ENCODE data around the gene RPS6KA1. TPM values are rescaled to one million over a fixed set of nuclear protein-coding genes. Genes with fewer than 3 reads are reported as not detected.
A peak's percentile ranks its signal among the peaks of the same experiment; 100 is the strongest.
"Not testable (repeated sequence)": the region's sequence is repeated elsewhere in the genome, so short reads cannot be mapped to it uniquely, and the experiment has no call there.

The RPS6KA1 gene
- total RNA-seq, 1 donor from 2014 or later = 26.8 TPM

GRCh38 chr1:26582053-26582835, 52.7 kb downstream of the RPS6KA1 start:
- no peak for DNase-seq (ENCODE audit: low spot score)
- intact Hi-C loops (cut with DNase I) = no loop called here
- ATAC-seq = no peak

- DNase-seq (ENCODE audit: low spot score) (no peak), ATAC-seq (no peak)
- intact Hi-C loops (cut with DNase I) = no loop called here
These were observed 53.4 kb downstream of the RPS6KA1 start for GRCh38 chr1:26582836-26583460.

- intact Hi-C loops (cut with DNase I) = no loop called here
- DNase-seq (ENCODE audit: low spot score) (no peak), ATAC-seq (no peak)
These were observed 54.3 kb downstream of the RPS6KA1 start for GRCh38 chr1:26583646-26584485.

- intact Hi-C loops (cut with DNase I); ATAC-seq; DNase-seq (ENCODE audit: low spot score): not testable (repeated sequence)
These were observed 55.0 kb downstream of the RPS6KA1 start for GRCh38 chr1:26584588-26584987.

- intact Hi-C loops (cut with DNase I) = no loop called here
- ATAC-seq (no peak), DNase-seq (ENCODE audit: low spot score) (no peak)
These were observed 55.9 kb downstream of the RPS6KA1 start for GRCh38 chr1:26585471-26585870.

- DNase-seq (ENCODE audit: low spot score) (no peak), ATAC-seq (no peak)
- intact Hi-C loops (cut with DNase I) = no loop called here
These were observed 63.8 kb downstream of the RPS6KA1 start for GRCh38 chr1:26593385-26593784.

GRCh38 chr1:26594593-26594992, 65.0 kb downstream of the RPS6KA1 start:
- intact Hi-C loops (cut with DNase I); ATAC-seq; DNase-seq (ENCODE audit: low spot score): not testable (repeated sequence)

- DNase-seq (ENCODE audit: low spot score) (no peak), ATAC-seq (no peak)
- intact Hi-C loops (cut with DNase I) = no loop called here
These were observed 68.1 kb downstream of the RPS6KA1 start for GRCh38 chr1:26597629-26598039.

GRCh38 chr1:26598890-26599289, 69.3 kb downstream of the RPS6KA1 start:
- ATAC-seq = peak; percentile 46
- intact Hi-C loops (cut with DNase I) = no loop called here
- no peak for DNase-seq (ENCODE audit: low spot score)

GRCh38 chr1:26602378-26602959, 72.9 kb downstream of the RPS6KA1 start:
- intact Hi-C loops (cut with DNase I) = no loop called here
- peak; percentile 79 for ATAC-seq
- DNase-seq (ENCODE audit: low spot score) = no peak

- ATAC-seq = no peak
- intact Hi-C loops (cut with DNase I) = no loop called here
- DNase-seq (ENCODE audit: low spot score) = no peak
These were observed 74.3 kb downstream of the RPS6KA1 start for GRCh38 chr1:26603856-26604255.

GRCh38 chr1:26607186-26607585, 77.6 kb downstream of the RPS6KA1 start:
- DNase-seq (ENCODE audit: low spot score) (no peak), ATAC-seq (no peak)
- intact Hi-C loops (cut with DNase I) = loop anchor here (5.0 kb wide), 1 partner anchor 180 kb away; the partner anchor contains the start of gene PIGV

GRCh38 chr1:26608895-26609294, 79.3 kb downstream of the RPS6KA1 start:
- ATAC-seq = no peak
- intact Hi-C loops (cut with DNase I) = loop anchor here (5.0 kb wide), 1 partner anchor 178 kb away; the partner anchor contains the start of gene PIGV

GRCh38 chr1:26610781-26611180, 81.2 kb downstream of the RPS6KA1 start:
- intact Hi-C loops (cut with DNase I) = no loop called here
- no peak for ATAC-seq

More at GRCh38 chr1:26608895-26609294, 79.3 kb downstream of the RPS6KA1 start:
- no peak for DNase-seq (ENCODE audit: low spot score)

GRCh38 chr1:26612627-26613026, 83.1 kb downstream of the RPS6KA1 start:
- intact Hi-C loops (cut with DNase I); ATAC-seq; DNase-seq (ENCODE audit: low spot score): not testable (repeated sequence)

More at GRCh38 chr1:26610781-26611180, 81.2 kb downstream of the RPS6KA1 start:
- DNase-seq (ENCODE audit: low spot score) = no peak

- ATAC-seq = no peak
- no peak for DNase-seq (ENCODE audit: low spot score)
- intact Hi-C loops (cut with DNase I) = no loop called here
These were observed 85.3 kb downstream of the RPS6KA1 start for GRCh38 chr1:26614655-26615411.

GRCh38 chr1:26616881-26617280, 87.3 kb downstream of the RPS6KA1 start:
- ATAC-seq (no peak), DNase-seq (ENCODE audit: low spot score) (no peak)
- intact Hi-C loops (cut with DNase I) = no loop called here

GRCh38 chr1:26618561-26618960, 89.0 kb downstream of the RPS6KA1 start:
- DNase-seq (ENCODE audit: low spot score) (no peak), ATAC-seq (no peak)
- intact Hi-C loops (cut with DNase I) = no loop called here
